ENCODE data around the gene DOC2A. TPM values are rescaled to one million over a fixed set of nuclear protein-coding genes. Genes with fewer than 3 reads are reported as not detected.
A peak's percentile ranks its signal among the peaks of the same experiment; 100 is the strongest.

DOC2A gene
- total and polyA plus RNA-seq, 7 experiments from 2014 or later: 0.18 to 0.54 (median 0.46) TPM; not detected in 4

- peaks cover 11 to 13% of the 10 kb centered on the region in 2 donors for H3K27me3 ChIP-seq (ENCODE audit: control insufficient read depth in 2 of 2, insufficient read depth in 2 of 2, low read length in 2 of 2)
- H3K4me3 Mint-ChIP-seq: peak overlapping the region in 6 of 10 donors; percentile 30 to 75 (median 57)
- H3K9me3 Mint-ChIP-seq: peaks cover 0 to 3% (median 0%) of the 10 kb centered on the region in 11 donors
- H3K9me3 ChIP-seq (ENCODE audit: control insufficient read depth in 2 of 3, low read length in 3 of 3): no peaks in the 10 kb centered on the region
- H3K36me3 Mint-ChIP-seq: no peaks in the 10 kb centered on the region
- ChIA-PET POLR2A (interaction anchor here (0.7 to 0.8 kb wide), 2 partner anchors 36 to 538 kb away, joined by 3 read pairs; partner anchors contain the start of gene ALDOA), CTCF (interaction anchor here (0.6 to 0.7 kb wide), 2 partner anchors 210 to 331 kb away, joined by 3 read pairs; no protein-coding TSS in a partner anchor)
- no peak overlapping the region for H3K4me3 ChIP-seq (ENCODE audit: low read length)
- no peak for ATAC-seq
- DNase-seq: no peak
- no peak overlapping the region for H3K27ac ChIP-seq (ENCODE audit: low read depth, low read length)
- no peaks in the 10 kb centered on the region for H3K4me1 ChIP-seq (ENCODE audit: control insufficient read depth in 2 of 2, insufficient read depth in 2 of 2, low read length in 2 of 2)
- no peaks in the 10 kb centered on the region for H3K36me3 ChIP-seq (ENCODE audit: control insufficient read depth in 2 of 3, insufficient read depth in 3 of 3, low read length in 3 of 3)
- intact Hi-C loops (cut with micrococcal nuclease): loop anchor here in 1 of 2 donors (10.0 kb wide), 1 partner anchor 105 kb away; the partner anchor contains the start of gene KCTD13
- H3K4me1 Mint-ChIP-seq: peaks cover 4 to 15% (median 9%) of the 10 kb centered on the region in 7 donors
- H3K27ac Mint-ChIP-seq: peak overlapping the region in 1 of 9 donors; percentile 52
- H3K27me3 Mint-ChIP-seq: peaks cover 38 to 61% (median 43%) of the 10 kb centered on the region in 5 donors
Measured at GRCh38 chr16:30030011-30030685, 19.3 kb upstream of the DOC2A start.

- peaks cover 0 to 3% (median 0%) of the 10 kb centered on the region in 11 donors for H3K9me3 Mint-ChIP-seq
- H3K27ac Mint-ChIP-seq: no peak overlapping the region
- Histone ChIP-seq H3K4me3 (ENCODE audit: low read length) (no peak overlapping the region), H3K4me1 (ENCODE audit: control insufficient read depth in 2 of 2, insufficient read depth in 2 of 2, low read length in 2 of 2) (no peaks in the 10 kb centered on the region), H3K36me3 (ENCODE audit: control insufficient read depth in 2 of 3, insufficient read depth in 3 of 3, low read length in 3 of 3) (no peaks in the 10 kb centered on the region), H3K27ac (ENCODE audit: low read depth, low read length) (no peak overlapping the region), H3K27me3 (ENCODE audit: control insufficient read depth in 2 of 2, insufficient read depth in 2 of 2, low read length in 2 of 2) (peaks cover 11 to 13% of the 10 kb centered on the region in 2 donors), H3K9me3 (ENCODE audit: control insufficient read depth in 2 of 3, low read length in 3 of 3) (no peaks in the 10 kb centered on the region)
- H3K4me3 Mint-ChIP-seq: no peak overlapping the region
- H3K4me1 Mint-ChIP-seq: peaks cover 4 to 15% (median 9%) of the 10 kb centered on the region in 7 donors
- POLR2A ChIA-PET: no interaction called here
- no peaks in the 10 kb centered on the region for H3K36me3 Mint-ChIP-seq
- CTCF ChIA-PET: interaction anchor here (0.5 kb wide), 1 partner anchor 306 kb away, joined by 4 read pairs; no protein-coding TSS in a partner anchor
- H3K27me3 Mint-ChIP-seq: peaks cover 38 to 55% (median 43%) of the 10 kb centered on the region in 5 donors
- no peak for ATAC-seq
- no peak for DNase-seq
- intact Hi-C loops (cut with micrococcal nuclease): no loop called here
Measured at GRCh38 chr16:30028438-30029076, 17.7 kb upstream of the DOC2A start.

- Mint-ChIP-seq H3K27me3 (peaks cover 38 to 54% (median 43%) of the 10 kb centered on the region in 5 donors), H3K4me3 (no peak overlapping the region), H3K27ac (no peak overlapping the region), H3K9me3 (peaks cover 0 to 3% (median 0%) of the 10 kb centered on the region in 11 donors), H3K4me1 (peaks cover 4 to 15% (median 9%) of the 10 kb centered on the region in 7 donors), H3K36me3 (no peaks in the 10 kb centered on the region)
- Histone ChIP-seq H3K36me3 (ENCODE audit: control insufficient read depth in 2 of 3, insufficient read depth in 3 of 3, low read length in 3 of 3) (no peaks in the 10 kb centered on the region), H3K9me3 (ENCODE audit: control insufficient read depth in 2 of 3, low read length in 3 of 3) (no peaks in the 10 kb centered on the region), H3K4me1 (ENCODE audit: control insufficient read depth in 2 of 2, insufficient read depth in 2 of 2, low read length in 2 of 2) (no peaks in the 10 kb centered on the region), H3K4me3 (ENCODE audit: low read length) (no peak overlapping the region), H3K27me3 (ENCODE audit: control insufficient read depth in 2 of 2, insufficient read depth in 2 of 2, low read length in 2 of 2) (peaks cover 11 to 13% of the 10 kb centered on the region in 2 donors), H3K27ac (ENCODE audit: low read depth, low read length) (no peak overlapping the region)
- DNase-seq (no peak), ATAC-seq (no peak)
- intact Hi-C loops (cut with micrococcal nuclease): no loop called here
- POLR2A ChIA-PET: no interaction called here
- CTCF ChIA-PET: no interaction called here
Measured at GRCh38 chr16:30027588-30028437, 17.0 kb upstream of the DOC2A start.

GRCh38 chr16:30026449-30026848, 15.6 kb upstream of the DOC2A start:
- H3K9me3 ChIP-seq (ENCODE audit: control insufficient read depth in 2 of 3, low read length in 3 of 3): no peaks in the 10 kb centered on the region
- DNase-seq: no peak
- no peak overlapping the region for H3K27ac ChIP-seq (ENCODE audit: low read depth, low read length)
- H3K36me3 ChIP-seq (ENCODE audit: control insufficient read depth in 2 of 3, insufficient read depth in 3 of 3, low read length in 3 of 3): no peaks in the 10 kb centered on the region
- CTCF ChIA-PET: interaction anchor here (0.6 kb wide), 1 partner anchor 785 kb away, joined by 3 read pairs; no protein-coding TSS in a partner anchor
- H3K27me3 Mint-ChIP-seq: peaks cover 31 to 46% (median 32%) of the 10 kb centered on the region in 5 donors
- H3K27ac Mint-ChIP-seq: no peak overlapping the region
- no peaks in the 10 kb centered on the region for H3K9me3 Mint-ChIP-seq
- H3K4me1 Mint-ChIP-seq: peaks cover 0 to 11% (median 6%) of the 10 kb centered on the region in 7 donors
- H3K4me3 Mint-ChIP-seq: no peak overlapping the region
- H3K27me3 ChIP-seq (ENCODE audit: control insufficient read depth in 2 of 2, insufficient read depth in 2 of 2, low read length in 2 of 2): peaks cover 4 to 10% of the 10 kb centered on the region in 2 donors
- no peak overlapping the region for H3K4me3 ChIP-seq (ENCODE audit: low read length)
- peaks cover 3 to 4% of the 10 kb centered on the region in 2 donors for H3K4me1 ChIP-seq (ENCODE audit: control insufficient read depth in 2 of 2, insufficient read depth in 2 of 2, low read length in 2 of 2)
- intact Hi-C loops (cut with micrococcal nuclease): no loop called here
- ATAC-seq: no peak
- POLR2A ChIA-PET: no interaction called here
- H3K36me3 Mint-ChIP-seq: no peaks in the 10 kb centered on the region

GRCh38 chr16:30025574-30025973, 14.7 kb upstream of the DOC2A start:
- no peaks in the 10 kb centered on the region for H3K36me3 ChIP-seq (ENCODE audit: control insufficient read depth in 2 of 3, insufficient read depth in 3 of 3, low read length in 3 of 3)
- Mint-ChIP-seq H3K36me3 (no peaks in the 10 kb centered on the region), H3K27me3 (peaks cover 29 to 48% (median 31%) of the 10 kb centered on the region in 5 donors), H3K27ac (no peak overlapping the region), H3K4me3 (no peak overlapping the region), H3K4me1 (peaks cover 5 to 20% (median 12%) of the 10 kb centered on the region in 7 donors), H3K9me3 (peaks cover 0 to 3% (median 0%) of the 10 kb centered on the region in 11 donors)
- DNase-seq (no peak), ATAC-seq (no peak)
- ChIA-PET POLR2A (no interaction called here), CTCF (no interaction called here)
- intact Hi-C loops (cut with micrococcal nuclease): no loop called here
- no peaks in the 10 kb centered on the region for H3K9me3 ChIP-seq (ENCODE audit: control insufficient read depth in 2 of 3, low read length in 3 of 3)
- peaks cover 3 to 5% of the 10 kb centered on the region in 2 donors for H3K27me3 ChIP-seq (ENCODE audit: control insufficient read depth in 2 of 2, insufficient read depth in 2 of 2, low read length in 2 of 2)
- H3K27ac ChIP-seq (ENCODE audit: low read depth, low read length): no peak overlapping the region
- no peak overlapping the region for H3K4me3 ChIP-seq (ENCODE audit: low read length)
- peaks cover 8% of the 10 kb centered on the region in 2 donors for H3K4me1 ChIP-seq (ENCODE audit: control insufficient read depth in 2 of 2, insufficient read depth in 2 of 2, low read length in 2 of 2)

- peaks cover 0 to 3% of the 10 kb centered on the region in 2 donors for H3K27me3 ChIP-seq (ENCODE audit: control insufficient read depth in 2 of 2, insufficient read depth in 2 of 2, low read length in 2 of 2)
- intact Hi-C loops (cut with micrococcal nuclease): no loop called here
- H3K4me3 ChIP-seq (ENCODE audit: low read length): no peak overlapping the region
- H3K4me1 ChIP-seq (ENCODE audit: control insufficient read depth in 2 of 2, insufficient read depth in 2 of 2, low read length in 2 of 2): peaks cover 8% of the 10 kb centered on the region in 2 donors
- H3K9me3 ChIP-seq (ENCODE audit: control insufficient read depth in 2 of 3, low read length in 3 of 3): no peaks in the 10 kb centered on the region
- no peak overlapping the region for H3K27ac Mint-ChIP-seq
- H3K27me3 Mint-ChIP-seq: peaks cover 26 to 48% (median 29%) of the 10 kb centered on the region in 5 donors
- H3K9me3 Mint-ChIP-seq: peaks cover 0 to 3% (median 0%) of the 10 kb centered on the region in 11 donors
- no peak for DNase-seq
- CTCF ChIA-PET: no interaction called here
- peaks cover 5 to 22% (median 12%) of the 10 kb centered on the region in 7 donors for H3K4me1 Mint-ChIP-seq
- no peak overlapping the region for H3K27ac ChIP-seq (ENCODE audit: low read depth, low read length)
- no peaks in the 10 kb centered on the region for H3K36me3 ChIP-seq (ENCODE audit: control insufficient read depth in 2 of 3, insufficient read depth in 3 of 3, low read length in 3 of 3)
- ATAC-seq: no peak
- no peak overlapping the region for H3K4me3 Mint-ChIP-seq
- no peaks in the 10 kb centered on the region for H3K36me3 Mint-ChIP-seq
- POLR2A ChIA-PET: no interaction called here
Measured at GRCh38 chr16:30025156-30025555, 14.3 kb upstream of the DOC2A start.

Measured in naive thymus-derived CD4-positive, alpha-beta T cell (primary cell).